Spleen (tissue), 7 donors: ENCODE results near the gene OTOR.

Experiments used
- POLR2A ChIP-seq, 3 donors: fragments of 450-650 bp; IDR thresholded peaks; one replicate each; pipeline ENCODE4 v1.5.1; 2017; ENCODE audit warnings: antibody characterized with exemption in 3 of 3, mild to moderate bottlenecking in 1 of 3
- POLR2AphosphoS5 ChIP-seq, 3 donors: sonication (generic); formaldehyde crosslinking; IDR thresholded peaks; one replicate each; pipeline ENCODE4 v1.5.1; 2017; ENCODE audit warnings: antibody characterized with exemption in 3 of 3
- TF ChIP-seq, protein P1 (sequence below), 11 experiments: fragments of 200-600 bp in 7 of 11; fragments of 450-650 bp in 4 of 11; sonication (generic) in 4 of 11; IDR thresholded peaks in 8 of 11; conservative IDR thresholded peaks in 3 of 11; 1 replicate in 7 of 11; 2 replicates in 4 of 11; pipeline versions ENCODE4 v1.4.0 to v1.8.0; 2016 to 2021; ENCODE audit warnings: antibody characterized with exemption in 11 of 11, inconsistent platforms in 4 of 11, mild to moderate bottlenecking in 1 of 11
- donor health status: DM: no; HTN: no; CAD: no; lungs with moderate emphysema.
- donor health status: DM: no; HTN: no; CAD: no.
- donor health status: DM: no; HTN: no; CAD: no.

DNA sequence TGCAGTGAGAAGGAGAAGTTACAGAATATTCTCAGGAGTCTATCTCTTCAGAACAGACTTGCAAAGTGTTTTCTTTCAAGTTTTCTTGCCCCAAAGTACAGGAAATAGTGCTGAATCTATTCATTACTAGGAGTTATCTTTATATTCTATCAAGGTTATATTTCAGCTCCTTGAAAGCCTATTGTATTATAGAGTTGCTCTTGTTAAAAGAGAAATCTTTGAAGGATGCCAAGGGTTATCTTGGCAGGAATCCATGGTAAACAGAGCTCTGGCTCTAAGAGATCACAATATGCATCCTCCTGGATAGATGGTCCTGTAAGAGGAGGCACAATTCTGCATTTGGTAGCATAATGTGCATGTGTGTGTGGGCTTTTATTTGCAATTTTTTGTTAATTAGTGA, 39.6 kb upstream of the OTOR start:
- TF ChIP-seq, protein P1, sequence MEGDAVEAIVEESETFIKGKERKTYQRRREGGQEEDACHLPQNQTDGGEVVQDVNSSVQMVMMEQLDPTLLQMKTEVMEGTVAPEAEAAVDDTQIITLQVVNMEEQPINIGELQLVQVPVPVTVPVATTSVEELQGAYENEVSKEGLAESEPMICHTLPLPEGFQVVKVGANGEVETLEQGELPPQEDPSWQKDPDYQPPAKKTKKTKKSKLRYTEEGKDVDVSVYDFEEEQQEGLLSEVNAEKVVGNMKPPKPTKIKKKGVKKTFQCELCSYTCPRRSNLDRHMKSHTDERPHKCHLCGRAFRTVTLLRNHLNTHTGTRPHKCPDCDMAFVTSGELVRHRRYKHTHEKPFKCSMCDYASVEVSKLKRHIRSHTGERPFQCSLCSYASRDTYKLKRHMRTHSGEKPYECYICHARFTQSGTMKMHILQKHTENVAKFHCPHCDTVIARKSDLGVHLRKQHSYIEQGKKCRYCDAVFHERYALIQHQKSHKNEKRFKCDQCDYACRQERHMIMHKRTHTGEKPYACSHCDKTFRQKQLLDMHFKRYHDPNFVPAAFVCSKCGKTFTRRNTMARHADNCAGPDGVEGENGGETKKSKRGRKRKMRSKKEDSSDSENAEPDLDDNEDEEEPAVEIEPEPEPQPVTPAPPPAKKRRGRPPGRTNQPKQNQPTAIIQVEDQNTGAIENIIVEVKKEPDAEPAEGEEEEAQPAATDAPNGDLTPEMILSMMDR (IDR thresholded peaks at IDR 0.05 in 8 of 11, conservative IDR thresholded peaks at IDR 0.05 in 3 of 11), result no peak
- TF ChIP-seq POLR2AphosphoS5 (IDR thresholded peaks at IDR 0.05) (no peak), POLR2A (IDR thresholded peaks at IDR 0.05) (no peak)
